GM10847 (cell line): ENCODE data around the gene TRRAP.

ENCODE experiments used
- POLR2A ChIP-seq: IDR thresholded peaks from 2 replicates; pipeline ENCODE4 v1.6.1; 2011; ENCODE audit not compliant: insufficient read length; ENCODE audit errors: extremely low read depth

The TRRAP gene

DNA sequence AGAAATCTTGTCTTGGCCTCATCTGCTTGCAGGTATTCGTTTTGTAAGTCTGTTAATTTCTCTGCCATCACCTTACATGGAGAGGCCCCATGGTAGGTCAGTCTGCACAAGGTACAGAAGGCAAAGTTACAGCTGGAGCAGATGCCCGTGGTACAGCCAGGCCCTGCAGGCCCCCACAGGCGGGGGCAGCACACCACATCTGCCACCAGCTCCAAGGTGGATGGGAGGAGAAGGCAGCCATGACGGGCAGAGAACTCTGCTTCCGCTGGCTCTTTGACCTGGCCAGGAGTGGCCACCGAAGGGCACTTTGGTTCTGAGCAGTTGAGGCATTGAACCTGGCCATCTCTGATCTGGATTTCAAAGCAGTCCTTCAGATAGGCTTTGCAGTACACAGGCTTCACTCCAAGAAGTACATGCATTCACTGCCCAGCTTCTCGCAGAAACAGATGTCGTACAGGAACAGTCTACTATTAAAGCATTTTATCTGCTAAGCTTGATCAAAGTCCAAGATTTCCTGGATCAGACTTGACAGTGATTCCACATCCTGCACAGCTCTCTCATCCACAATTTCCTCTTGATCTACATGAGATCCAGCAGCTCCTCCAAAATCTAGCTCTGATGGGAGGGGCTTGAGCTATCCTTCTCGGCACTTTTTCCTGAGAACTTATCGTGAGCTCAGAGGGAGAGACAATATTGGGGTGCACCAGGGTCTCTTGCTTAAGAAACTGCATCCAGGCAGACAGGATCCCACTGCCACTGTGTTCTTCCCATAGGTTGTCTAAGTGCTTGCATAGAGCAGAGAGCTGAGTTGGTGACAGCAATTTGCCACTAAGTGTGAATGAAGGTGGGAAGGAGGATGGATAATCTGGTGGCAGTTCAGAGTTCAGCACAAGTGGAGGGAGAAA, 120.7 kb downstream of the TRRAP start:
- no peak for TF ChIP-seq POLR2A

DNA sequence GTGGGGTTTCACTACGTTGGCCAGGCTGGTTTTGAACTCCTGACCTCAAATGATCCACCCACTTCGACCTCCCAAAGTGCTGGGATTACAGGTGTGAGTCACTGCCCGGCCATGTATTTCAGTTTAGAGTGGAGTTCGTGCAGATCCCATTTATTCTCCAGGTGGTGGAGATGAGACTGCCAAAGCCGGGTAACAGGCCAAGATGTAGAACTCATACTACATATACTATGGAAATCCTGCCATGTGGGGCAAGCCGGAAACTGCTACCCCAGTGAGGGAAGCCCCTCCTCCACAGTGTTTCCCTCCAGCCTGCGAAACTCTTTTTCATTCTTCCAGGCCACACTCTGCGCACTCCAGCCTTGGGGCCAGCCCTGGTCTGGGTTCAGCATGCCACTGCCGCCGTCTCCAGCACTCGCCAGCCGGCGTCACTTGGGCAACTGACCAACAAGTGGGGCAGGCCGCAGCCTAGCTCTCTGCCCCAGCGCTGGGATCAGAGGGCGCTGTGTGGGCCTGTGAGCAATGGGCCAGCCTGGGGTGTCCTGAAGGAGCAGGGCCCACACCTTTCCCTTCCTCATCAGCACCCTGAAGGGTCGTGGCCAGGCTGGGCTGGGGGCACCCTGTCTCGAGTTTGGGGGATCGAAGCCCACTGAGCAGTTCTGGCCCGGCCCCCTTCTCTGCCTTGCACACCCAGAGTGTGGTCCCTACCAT, 122.0 kb downstream of the TRRAP start:
- no peak for TF ChIP-seq POLR2A

GRCh38 chr7:99000904-99001465, 122.7 kb downstream of the TRRAP start:
- TF ChIP-seq POLR2A: no peak

GRCh38 chr7:99001482-99002147, 123.3 kb downstream of the TRRAP start:
- TF ChIP-seq POLR2A: no peak

DNA sequence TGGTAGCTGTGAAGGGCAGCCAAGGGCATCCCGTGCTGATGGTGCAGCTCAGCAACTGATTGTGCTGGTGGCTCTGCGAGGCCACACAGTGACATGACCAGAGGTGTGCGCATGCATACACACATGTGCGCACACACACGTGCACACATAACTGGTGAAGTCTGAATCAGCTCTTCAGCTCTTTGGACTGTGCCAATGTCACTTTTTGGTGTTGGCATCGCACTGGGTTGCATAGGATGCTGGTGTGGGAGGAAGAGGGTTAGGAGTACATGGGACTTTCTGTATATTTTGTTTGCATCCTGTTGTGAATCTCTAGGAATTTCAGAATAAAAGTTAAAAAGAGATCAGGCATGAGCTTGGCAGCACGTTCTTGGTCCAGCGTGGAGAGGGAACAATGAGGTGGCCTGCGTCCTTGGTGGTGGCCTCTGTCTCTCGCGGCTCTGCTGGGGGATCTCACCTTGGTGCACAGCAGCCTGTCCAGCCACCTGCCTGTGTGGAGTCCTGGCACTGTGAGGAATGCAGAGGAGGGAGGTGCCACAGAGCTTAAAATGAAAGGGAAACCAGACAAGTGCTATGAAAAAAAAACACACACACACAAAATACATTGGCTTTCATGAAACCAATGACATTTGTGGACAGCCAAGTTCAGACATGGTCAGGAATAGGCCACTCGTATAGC, 124.0 kb downstream of the TRRAP start:
- TF ChIP-seq POLR2A: no peak

GRCh38 chr7:99002827-99003212, 124.5 kb downstream of the TRRAP start:
- no peak for TF ChIP-seq POLR2A

DNA sequence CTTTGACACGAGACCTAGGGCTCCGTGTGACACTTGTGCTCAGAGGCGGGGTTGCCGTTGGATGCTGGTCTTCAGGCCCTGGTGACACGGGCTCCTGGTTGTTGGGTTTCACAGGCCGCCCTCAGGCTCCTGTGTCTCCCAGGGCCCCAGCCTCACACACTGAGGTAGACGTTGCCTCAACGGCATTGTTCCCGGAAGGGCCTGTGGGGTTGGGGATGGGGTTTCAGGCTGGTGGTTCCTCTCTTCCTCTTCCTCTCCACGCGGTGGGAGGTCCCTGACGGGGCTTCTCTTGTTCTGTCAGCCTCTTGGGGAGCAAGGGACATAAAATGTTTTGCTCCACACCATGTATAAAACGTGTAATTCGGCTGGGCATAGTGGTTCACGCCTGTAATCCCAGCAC, 125.1 kb downstream of the TRRAP start:
- TF ChIP-seq POLR2A: no peak

GRCh38 chr7:99004216-99004615, 125.9 kb downstream of the TRRAP start:
- no peak for TF ChIP-seq POLR2A

DNA sequence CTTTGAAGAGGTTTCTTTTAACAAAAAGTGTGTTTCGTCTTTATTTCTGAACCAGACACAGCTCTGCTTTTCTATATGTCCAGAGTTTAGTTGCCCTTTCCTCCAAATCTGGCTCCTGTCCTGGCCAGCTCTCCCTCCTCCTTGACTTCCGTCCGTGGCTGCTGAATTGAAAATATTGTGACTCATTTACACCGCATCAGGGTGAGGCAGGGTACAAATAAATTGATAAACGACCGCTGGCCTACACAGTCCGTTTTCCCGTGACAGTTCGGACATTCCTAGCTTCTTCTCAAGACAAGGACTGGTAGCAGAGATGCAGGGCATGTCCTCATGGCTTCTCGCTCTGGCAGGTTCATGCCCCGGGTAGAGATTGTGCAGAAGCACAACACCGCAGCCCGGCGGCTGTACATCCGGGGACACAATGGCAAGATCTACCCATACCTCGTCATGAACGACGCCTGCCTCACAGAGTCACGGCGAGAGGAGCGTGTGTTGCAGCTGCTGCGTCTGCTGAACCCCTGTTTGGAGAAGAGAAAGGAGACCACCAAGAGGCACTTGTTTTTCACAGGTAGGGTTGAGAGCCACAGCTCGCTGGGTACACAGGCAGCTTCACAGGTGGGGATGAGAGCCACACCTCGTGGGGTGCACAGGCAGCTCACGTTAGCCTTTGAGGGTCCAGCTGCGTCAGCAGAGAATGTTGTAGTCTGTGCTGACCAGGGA, 126.6 kb downstream of the TRRAP start:
- TF ChIP-seq POLR2A: no peak

DNA sequence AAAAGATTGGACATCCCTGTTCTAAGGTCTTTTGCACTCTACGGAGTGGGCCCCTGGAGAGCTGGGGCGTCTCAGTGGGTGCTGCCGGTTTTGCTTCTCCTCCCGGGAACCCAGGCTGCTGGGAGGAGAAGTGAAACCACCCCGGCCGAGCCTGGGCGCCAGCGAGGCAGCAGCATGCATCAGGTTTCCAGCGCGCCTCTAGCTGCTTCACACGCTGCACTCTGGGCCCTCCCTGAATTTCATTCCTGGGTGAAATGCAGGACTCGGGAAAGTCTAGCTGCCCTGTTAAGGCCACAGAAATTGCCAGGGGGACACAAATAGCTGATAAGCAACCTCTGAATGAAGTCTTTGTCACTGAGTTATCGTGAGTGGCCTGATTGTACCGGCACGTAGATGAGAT, 127.4 kb downstream of the TRRAP start:
- no peak for TF ChIP-seq POLR2A

DNA sequence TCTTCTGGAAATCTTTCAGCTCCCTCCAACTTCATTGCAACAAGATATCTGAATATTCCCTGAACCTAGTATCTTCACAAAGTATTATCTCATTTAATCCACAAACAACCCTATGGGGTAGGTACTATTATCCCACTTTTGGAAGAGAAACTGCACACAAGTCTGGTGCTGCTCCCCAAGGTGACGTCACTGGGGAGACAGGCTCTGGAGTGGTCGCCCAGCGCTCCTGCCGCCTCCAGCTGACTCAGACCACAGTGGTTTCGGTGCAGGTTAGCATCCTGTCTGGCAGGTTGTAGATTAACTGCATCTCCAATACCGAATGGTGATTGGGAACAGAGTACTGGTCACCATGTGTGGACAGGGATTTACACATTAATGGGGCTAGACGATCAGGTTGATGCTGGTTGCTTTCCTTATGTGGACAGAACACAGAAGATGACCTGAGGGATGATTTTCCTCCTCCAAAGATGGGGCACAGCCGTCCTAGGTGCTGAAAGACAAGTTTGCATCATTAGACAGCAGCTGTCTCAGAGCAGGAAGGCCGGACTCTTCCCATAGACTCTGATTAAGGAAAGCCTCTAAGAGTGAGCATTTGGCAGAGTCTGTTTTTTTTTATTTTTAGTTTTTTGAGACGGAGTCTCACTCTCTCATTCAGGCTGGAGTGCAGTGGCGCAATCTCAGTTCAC, 128.6 kb downstream of the TRRAP start:
- no peak for TF ChIP-seq POLR2A

DNA sequence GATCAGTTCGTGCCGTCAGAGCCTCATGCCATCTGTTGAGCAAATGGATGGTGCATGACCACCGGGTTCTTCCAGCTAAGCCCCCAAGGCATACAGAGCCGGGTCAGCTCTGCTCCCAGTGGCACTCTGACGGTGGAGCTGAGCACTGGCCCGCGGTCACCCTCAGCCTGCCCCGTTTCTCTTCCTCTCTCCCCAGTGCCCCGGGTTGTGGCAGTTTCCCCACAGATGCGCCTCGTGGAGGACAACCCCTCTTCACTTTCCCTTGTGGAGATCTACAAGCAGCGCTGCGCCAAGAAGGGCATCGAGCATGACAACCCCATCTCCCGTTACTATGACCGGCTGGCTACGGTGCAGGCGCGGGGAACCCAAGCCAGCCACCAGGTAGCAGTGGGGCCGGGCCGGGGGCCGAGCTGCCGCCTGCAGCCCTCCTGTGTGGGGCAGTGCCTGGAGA, 129.9 kb downstream of the TRRAP start:
- TF ChIP-seq POLR2A: no peak

DNA sequence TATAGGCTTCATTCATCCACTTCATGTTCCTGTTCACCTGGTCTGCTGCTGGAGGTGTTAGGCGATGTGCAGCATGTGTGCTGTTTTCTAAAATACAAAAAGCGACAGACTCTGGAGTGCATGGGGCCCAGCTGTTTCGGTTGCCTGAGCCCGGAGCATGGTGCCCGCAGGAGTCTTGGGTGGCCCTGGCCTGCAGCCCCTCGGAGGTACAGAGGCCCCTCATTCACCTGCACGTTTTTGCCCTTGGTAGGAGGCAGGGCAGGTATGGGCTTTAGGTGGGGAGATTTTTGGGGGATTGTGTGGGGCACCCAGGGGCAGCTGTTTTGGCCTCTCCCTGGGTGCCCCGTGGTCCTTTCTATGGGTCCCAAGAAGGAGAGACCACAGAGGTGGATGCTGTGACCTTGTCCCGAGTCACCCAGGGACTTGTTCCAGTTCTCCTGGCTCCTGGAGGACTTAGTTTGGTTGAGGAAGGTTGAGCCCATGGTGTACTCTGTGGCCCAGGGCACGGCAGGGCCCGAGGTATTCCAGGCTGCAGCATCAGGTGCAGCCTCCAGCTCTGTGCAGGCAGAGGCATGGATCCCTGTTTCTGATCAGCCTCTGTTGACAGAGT, 130.7 kb downstream of the TRRAP start:
- TF ChIP-seq POLR2A: no peak
